A549 (cell line): ENCODE measurements around the gene CTRL. TPM values are rescaled to one million over a fixed set of nuclear protein-coding genes. Genes with fewer than 3 reads are reported as not detected.

Experiments used
- ATAC-seq, 2 experiments: fragments of 200-7000 bp in 1 of 2; fragments of >200 bp in 1 of 2; cut with Nextera tagmentation in 1 of 2; cut with Tn5 transposase in 1 of 2; 3 replicates each; pipeline versions ENCODE4 v1.8.0 to v1.9.1; 2018 to 2020; ENCODE audit warnings: mild to moderate bottlenecking in 1 of 2, moderate library complexity in 1 of 2
- CTCF ChIA-PET: fragments of 300-600 bp; sonication (Branson Sonifier 250); formaldehyde crosslinking; extraction: SDS; loops from one replicate; lab custom pipeline; 2021; ENCODE audit warnings: antibody characterized with exemption, inconsistent platforms; lab: Yijun Ruan, JAX
- POLR2A ChIA-PET: fragments of 350-600 bp; formaldehyde crosslinking; extraction: SDS; loops from one replicate; lab custom pipeline; 2021; ENCODE audit warnings: antibody characterized with exemption, inconsistent platforms; lab: Yijun Ruan, JAX
- DNase-seq, 2 experiments: peaks; one replicate each; pipeline versions ENCODE4 v3.0.0 to v3.0.0-alpha.2; 2011 to 2016; ENCODE audit warnings: low read depth in 1 of 2, low spot score in 1 of 2
- FAIRE-seq: peaks from 2 replicates; lab custom pipeline; 2011; peaks lifted over from hg19 to GRCh38; lab: Jason Lieb, UNC
- H3K27ac ChIP-seq, 2 experiments: fragments of >200 bp; sonication (Bioruptor Twin); formaldehyde crosslinking; 3 replicates each; pipeline ENCODE4 v1.5.1; 2016 to 2017
- H3K4me1 ChIP-seq: fragments of >200 bp; sonication (Bioruptor Twin); formaldehyde crosslinking; 3 replicates; pipeline ENCODE4 v1.6.1; 2016
- H3K4me2 ChIP-seq: fragments of >200 bp; sonication (Bioruptor Twin); formaldehyde crosslinking; 3 replicates; pipeline ENCODE4 v1.6.1; 2016
- H3K4me3 ChIP-seq: fragments of >200 bp; sonication (Bioruptor Twin); formaldehyde crosslinking; 3 replicates; pipeline ENCODE4 v1.5.1; 2016
- H3K9me3 ChIP-seq: fragments of >200 bp; sonication (Bioruptor Twin); formaldehyde crosslinking; 3 replicates; pipeline ENCODE4 v1.6.1; 2016
- JUN ChIP-seq, 2 experiments: fragments of >200 bp; sonication (Bioruptor Twin); formaldehyde crosslinking; IDR thresholded peaks; 2 replicates in 1 of 2; 3 replicates in 1 of 2; pipeline ENCODE4 v1.6.1; 2016 to 2017
- KDM1A ChIP-seq: fragments of 200-600 bp; sonication (generic); IDR thresholded peaks from 2 replicates; pipeline ENCODE4 v1.6.1; 2016; ENCODE audit warnings: low read depth, mild to moderate bottlenecking
- POLR2AphosphoS2 ChIP-seq: conservative IDR thresholded peaks from 2 replicates; pipeline ENCODE4 v1.6.1; 2012; ENCODE audit warnings: low read length, improper control_type of control experiment, inconsistent platforms
- RCOR1 ChIP-seq: fragments of 150-350 bp; IDR thresholded peaks from 2 replicates; pipeline ENCODE4 v1.6.1; 2014; ENCODE audit warnings: antibody characterized with exemption, low read length, low read depth
- SMC3 ChIP-seq: fragments of >200 bp; sonication (Bioruptor Twin); formaldehyde crosslinking; IDR thresholded peaks from 3 replicates; pipeline ENCODE4 v1.6.1; 2018; ENCODE audit warnings: inconsistent platforms
- ZC3H11A ChIP-seq: fragments of 450-650 bp; IDR thresholded peaks from 2 replicates; pipeline ENCODE4 v1.6.1; 2014; ENCODE audit warnings: antibody characterized with exemption, mild to moderate bottlenecking
- WGBS: methylation state at CpG from one replicate; pipeline ENCODE4 v1.1.6; 2017; ENCODE audit errors: missing lambda C conversion rate; 5-methylcytosine and 5-hydroxymethylcytosine counted together
- polyA plus RNA-seq, 4 experiments: library from polyadenylated mRNA; depleted of rRNA in 3 of 4; stranded (reverse); fragments of >200 nt; fragmentation: RNase III in 1 of 4; extraction: RNeasy Plus Mini Kit Qiagen cat#74134 plus additional on column Dnase treatment in 1 of 4; gene quantifications; 2 replicates in 3 of 4; 3 replicates in 1 of 4; pipeline ENCODE4 v1.2.3, GENCODE V29; 2011 to 2017
- small RNA-seq, 6 experiments: library from RNA; depleted of rRNA; stranded (forward); fragments of <200 nt; gene quantifications; one replicate each; pipeline ENCODE3, GENCODE V24; 2012
- TF ChIP-seq, protein P1 (sequence below): fragments of >200 bp; sonication (Bioruptor Twin); formaldehyde crosslinking; IDR thresholded peaks from 3 replicates; pipeline ENCODE4 v1.5.1; 2016
- TF ChIP-seq, protein P2 (sequence below): fragments of 200-600 bp; sonication (generic); IDR thresholded peaks from 2 replicates; pipeline ENCODE4 v1.6.1; 2016; ENCODE audit warnings: antibody characterized with exemption, mild to moderate bottlenecking, moderate library complexity

CTRL gene
- polyA plus RNA-seq, 2 of the 4 experiments (the other 2 are of a cell fraction), result 0.92 to 3.6 TPM

GRCh38 chr16:67880584-67880983 is 51.1 kb downstream of the CTRL start:
- CTCF ChIA-PET, result interaction anchor here (1.5 to 17.4 kb wide), 5 partner anchors 12 to 359 kb away, joined by 4 to 370 read pairs (median 44); partner anchors contain the start of genes CTRL, PSKH1 and PSMB10
- 93% methylated on average over 7 of the region's 13 CpGs for WGBS
- POLR2A ChIA-PET, result no interaction called here

GRCh38 chr16:67879936-67880335 is 51.7 kb downstream of the CTRL start:
- Histone ChIP-seq H3K4me3 (no peak overlapping the region), H3K4me2 (no peak overlapping the region), H3K9me3 (no peaks in the 10 kb centered on the region), H3K27ac (no peak overlapping the region), H3K4me1 (peaks cover 2% of the 10 kb centered on the region; the same call in 1 of the 3 replicates)
- no peak for DNase-seq
- WGBS, result 97% methylated on average over 2 of the region's 5 CpGs
- CTCF ChIA-PET, result interaction anchor here (1.1 to 17.4 kb wide), 5 partner anchors 8 to 359 kb away, joined by 3 to 370 read pairs (median 4); partner anchors contain the start of genes CTRL and PSMB10
- no peak for FAIRE-seq
- TF ChIP-seq ZC3H11A, result no peak
- POLR2A ChIA-PET, result no interaction called here
- no peak for ATAC-seq

More at GRCh38 chr16:67880584-67880983, 51.1 kb downstream of the CTRL start:
- FAIRE-seq (no peak), ATAC-seq (no peak), DNase-seq (no peak)
- Histone ChIP-seq H3K27ac (no peak overlapping the region), H3K4me2 (no peak overlapping the region), H3K9me3 (no peaks in the 10 kb centered on the region), H3K4me1 (peaks cover 8% of the 10 kb centered on the region; the same call in 1 of the 3 replicates), H3K4me3 (no peak overlapping the region)
- TF ChIP-seq, protein P1, sequence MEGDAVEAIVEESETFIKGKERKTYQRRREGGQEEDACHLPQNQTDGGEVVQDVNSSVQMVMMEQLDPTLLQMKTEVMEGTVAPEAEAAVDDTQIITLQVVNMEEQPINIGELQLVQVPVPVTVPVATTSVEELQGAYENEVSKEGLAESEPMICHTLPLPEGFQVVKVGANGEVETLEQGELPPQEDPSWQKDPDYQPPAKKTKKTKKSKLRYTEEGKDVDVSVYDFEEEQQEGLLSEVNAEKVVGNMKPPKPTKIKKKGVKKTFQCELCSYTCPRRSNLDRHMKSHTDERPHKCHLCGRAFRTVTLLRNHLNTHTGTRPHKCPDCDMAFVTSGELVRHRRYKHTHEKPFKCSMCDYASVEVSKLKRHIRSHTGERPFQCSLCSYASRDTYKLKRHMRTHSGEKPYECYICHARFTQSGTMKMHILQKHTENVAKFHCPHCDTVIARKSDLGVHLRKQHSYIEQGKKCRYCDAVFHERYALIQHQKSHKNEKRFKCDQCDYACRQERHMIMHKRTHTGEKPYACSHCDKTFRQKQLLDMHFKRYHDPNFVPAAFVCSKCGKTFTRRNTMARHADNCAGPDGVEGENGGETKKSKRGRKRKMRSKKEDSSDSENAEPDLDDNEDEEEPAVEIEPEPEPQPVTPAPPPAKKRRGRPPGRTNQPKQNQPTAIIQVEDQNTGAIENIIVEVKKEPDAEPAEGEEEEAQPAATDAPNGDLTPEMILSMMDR, result no peak
- TF ChIP-seq SMC3 (no peak), JUN (IDR thresholded peaks at IDR 0.05) (no peak), POLR2AphosphoS2 (no peak), KDM1A (no peak), RCOR1 (no peak)
- TF ChIP-seq, protein P2, sequence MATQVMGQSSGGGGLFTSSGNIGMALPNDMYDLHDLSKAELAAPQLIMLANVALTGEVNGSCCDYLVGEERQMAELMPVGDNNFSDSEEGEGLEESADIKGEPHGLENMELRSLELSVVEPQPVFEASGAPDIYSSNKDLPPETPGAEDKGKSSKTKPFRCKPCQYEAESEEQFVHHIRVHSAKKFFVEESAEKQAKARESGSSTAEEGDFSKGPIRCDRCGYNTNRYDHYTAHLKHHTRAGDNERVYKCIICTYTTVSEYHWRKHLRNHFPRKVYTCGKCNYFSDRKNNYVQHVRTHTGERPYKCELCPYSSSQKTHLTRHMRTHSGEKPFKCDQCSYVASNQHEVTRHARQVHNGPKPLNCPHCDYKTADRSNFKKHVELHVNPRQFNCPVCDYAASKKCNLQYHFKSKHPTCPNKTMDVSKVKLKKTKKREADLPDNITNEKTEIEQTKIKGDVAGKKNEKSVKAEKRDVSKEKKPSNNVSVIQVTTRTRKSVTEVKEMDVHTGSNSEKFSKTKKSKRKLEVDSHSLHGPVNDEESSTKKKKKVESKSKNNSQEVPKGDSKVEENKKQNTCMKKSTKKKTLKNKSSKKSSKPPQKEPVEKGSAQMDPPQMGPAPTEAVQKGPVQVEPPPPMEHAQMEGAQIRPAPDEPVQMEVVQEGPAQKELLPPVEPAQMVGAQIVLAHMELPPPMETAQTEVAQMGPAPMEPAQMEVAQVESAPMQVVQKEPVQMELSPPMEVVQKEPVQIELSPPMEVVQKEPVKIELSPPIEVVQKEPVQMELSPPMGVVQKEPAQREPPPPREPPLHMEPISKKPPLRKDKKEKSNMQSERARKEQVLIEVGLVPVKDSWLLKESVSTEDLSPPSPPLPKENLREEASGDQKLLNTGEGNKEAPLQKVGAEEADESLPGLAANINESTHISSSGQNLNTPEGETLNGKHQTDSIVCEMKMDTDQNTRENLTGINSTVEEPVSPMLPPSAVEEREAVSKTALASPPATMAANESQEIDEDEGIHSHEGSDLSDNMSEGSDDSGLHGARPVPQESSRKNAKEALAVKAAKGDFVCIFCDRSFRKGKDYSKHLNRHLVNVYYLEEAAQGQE, result no peak

Small RNA genes lying within 50 kb of the gene (small RNA-seq; reads per million reads assigned to genes)
- gene NRN1L, result 0 reads per million in 6 experiments

Other genes with a start within 250 kb of the CTRL start
- gene GFOD2, start 212.5 kb downstream of the CTRL start, polyA plus RNA-seq (2011; rRNA removed), result 10.3 and 11.0 TPM in 2 replicates
- 16.1 to 17.8 TPM (median 16.4 TPM) in 3 replicates for gene GFOD2, start 212.5 kb downstream of the CTRL start, polyA plus RNA-seq (2017; fragmentation: RNase III; extraction: RNeasy Plus Mini Kit Qiagen cat#74134 plus additional on column Dnase treatment)
- gene RANBP10, start 125.3 kb downstream of the CTRL start, polyA plus RNA-seq (2011; rRNA removed), result 9.8 and 11.1 TPM in 2 replicates
- 6.9 to 7.5 TPM (median 7.5 TPM) in 3 replicates for gene RANBP10, start 125.3 kb downstream of the CTRL start, polyA plus RNA-seq (2017; fragmentation: RNase III; extraction: RNeasy Plus Mini Kit Qiagen cat#74134 plus additional on column Dnase treatment)
- 0.68 and 0.78 TPM in 2 replicates for gene TSNAXIP1, start 125.0 kb downstream of the CTRL start, polyA plus RNA-seq (2011; rRNA removed)
- gene TSNAXIP1, start 125.0 kb downstream of the CTRL start, polyA plus RNA-seq (2017; fragmentation: RNase III; extraction: RNeasy Plus Mini Kit Qiagen cat#74134 plus additional on column Dnase treatment), result 0.97 to 1.2 TPM (median 1.1 TPM) in 3 replicates
- gene THAP11, start 89.5 kb downstream of the CTRL start, polyA plus RNA-seq (2011; rRNA removed), result 33.2 and 44.0 TPM in 2 replicates
- 27.2 to 30.9 TPM (median 30.0 TPM) in 3 replicates for gene THAP11, start 89.5 kb downstream of the CTRL start, polyA plus RNA-seq (2017; fragmentation: RNase III; extraction: RNeasy Plus Mini Kit Qiagen cat#74134 plus additional on column Dnase treatment)
- gene NUTF2, start 84.9 kb downstream of the CTRL start, polyA plus RNA-seq (2011; rRNA removed), result 168 and 209 TPM in 2 replicates
- 270 to 301 TPM (median 287 TPM) in 3 replicates for gene NUTF2, start 84.9 kb downstream of the CTRL start, polyA plus RNA-seq (2017; fragmentation: RNase III; extraction: RNeasy Plus Mini Kit Qiagen cat#74134 plus additional on column Dnase treatment)
- gene CENPT, start 84.2 kb downstream of the CTRL start, polyA plus RNA-seq (2011; rRNA removed), result 18.2 and 19.1 TPM in 2 replicates
- gene CENPT, start 84.2 kb downstream of the CTRL start, polyA plus RNA-seq (2017; fragmentation: RNase III; extraction: RNeasy Plus Mini Kit Qiagen cat#74134 plus additional on column Dnase treatment), result 35.9 to 40.3 TPM (median 36.9 TPM) in 3 replicates
- 21.0 and 35.3 TPM in 2 replicates for gene EDC4, start 58.8 kb downstream of the CTRL start, polyA plus RNA-seq (2011; rRNA removed)
- 54.9 to 60.4 TPM (median 58.1 TPM) in 3 replicates for gene EDC4, start 58.8 kb downstream of the CTRL start, polyA plus RNA-seq (2017; fragmentation: RNase III; extraction: RNeasy Plus Mini Kit Qiagen cat#74134 plus additional on column Dnase treatment)
- gene NRN1L, start 47.0 kb downstream of the CTRL start, polyA plus RNA-seq (2011; rRNA removed), result 0.22 and 0.34 TPM in 2 replicates
- gene NRN1L, start 47.0 kb downstream of the CTRL start, polyA plus RNA-seq (2017; fragmentation: RNase III; extraction: RNeasy Plus Mini Kit Qiagen cat#74134 plus additional on column Dnase treatment), result not detected in 3 replicates
- gene PSKH1, start 38.6 kb downstream of the CTRL start, polyA plus RNA-seq (2011; rRNA removed), result 15.1 and 18.2 TPM in 2 replicates
- 14.6 to 15.8 TPM (median 15.7 TPM) in 3 replicates for gene PSKH1, start 38.6 kb downstream of the CTRL start, polyA plus RNA-seq (2017; fragmentation: RNase III; extraction: RNeasy Plus Mini Kit Qiagen cat#74134 plus additional on column Dnase treatment)
- 11.0 and 11.3 TPM in 2 replicates for gene PSMB10, start 5.0 kb upstream of the CTRL start, polyA plus RNA-seq (2011; rRNA removed)
- 51.9 to 53.5 TPM (median 52.4 TPM) in 3 replicates for gene PSMB10, start 5.0 kb upstream of the CTRL start, polyA plus RNA-seq (2017; fragmentation: RNase III; extraction: RNeasy Plus Mini Kit Qiagen cat#74134 plus additional on column Dnase treatment)
- gene LCAT, start 12.3 kb upstream of the CTRL start, polyA plus RNA-seq (2011; rRNA removed), result 1.7 and 2.6 TPM in 2 replicates
- 8.4 to 11.2 TPM (median 10.0 TPM) in 3 replicates for gene LCAT, start 12.3 kb upstream of the CTRL start, polyA plus RNA-seq (2017; fragmentation: RNase III; extraction: RNeasy Plus Mini Kit Qiagen cat#74134 plus additional on column Dnase treatment)
- gene SLC12A4, start 36.8 kb upstream of the CTRL start, polyA plus RNA-seq (2011; rRNA removed), result 18.2 and 19.5 TPM in 2 replicates
- 32.6 to 34.7 TPM (median 33.2 TPM) in 3 replicates for gene SLC12A4, start 36.8 kb upstream of the CTRL start, polyA plus RNA-seq (2017; fragmentation: RNase III; extraction: RNeasy Plus Mini Kit Qiagen cat#74134 plus additional on column Dnase treatment)
- not detected in 2 replicates for gene DPEP3, start 48.6 kb upstream of the CTRL start, polyA plus RNA-seq (2011; rRNA removed)
- gene DPEP3, start 48.6 kb upstream of the CTRL start, polyA plus RNA-seq (2017; fragmentation: RNase III; extraction: RNeasy Plus Mini Kit Qiagen cat#74134 plus additional on column Dnase treatment), result not detected in 3 replicates
- not detected in 2 replicates for gene DPEP2, start 67.6 kb upstream of the CTRL start, polyA plus RNA-seq (2011; rRNA removed)
- not detected in 3 replicates for gene DPEP2, start 67.6 kb upstream of the CTRL start, polyA plus RNA-seq (2017; fragmentation: RNase III; extraction: RNeasy Plus Mini Kit Qiagen cat#74134 plus additional on column Dnase treatment)
- gene DPEP2NB, start 84.0 kb upstream of the CTRL start, polyA plus RNA-seq (2011; rRNA removed), result not detected in 2 replicates
- not detected in 3 replicates for gene DPEP2NB, start 84.0 kb upstream of the CTRL start, polyA plus RNA-seq (2017; fragmentation: RNase III; extraction: RNeasy Plus Mini Kit Qiagen cat#74134 plus additional on column Dnase treatment)
- gene DDX28, start 91.4 kb upstream of the CTRL start, polyA plus RNA-seq (2011; rRNA removed), result 14.0 and 18.3 TPM in 2 replicates
- 13.8 to 14.9 TPM (median 14.6 TPM) in 3 replicates for gene DDX28, start 91.4 kb upstream of the CTRL start, polyA plus RNA-seq (2017; fragmentation: RNase III; extraction: RNeasy Plus Mini Kit Qiagen cat#74134 plus additional on column Dnase treatment)
- gene DUS2, start 91.4 kb upstream of the CTRL start, polyA plus RNA-seq (2011; rRNA removed), result 20.7 and 21.5 TPM in 2 replicates
- 20.8 to 22.8 TPM (median 21.7 TPM) in 3 replicates for gene DUS2, start 91.4 kb upstream of the CTRL start, polyA plus RNA-seq (2017; fragmentation: RNase III; extraction: RNeasy Plus Mini Kit Qiagen cat#74134 plus additional on column Dnase treatment)
- 23.9 and 32.4 TPM in 2 replicates for gene NFATC3, start 153.5 kb upstream of the CTRL start, polyA plus RNA-seq (2011; rRNA removed)
- gene NFATC3, start 153.5 kb upstream of the CTRL start, polyA plus RNA-seq (2017; fragmentation: RNase III; extraction: RNeasy Plus Mini Kit Qiagen cat#74134 plus additional on column Dnase treatment), result 11.8 to 13.3 TPM (median 12.5 TPM) in 3 replicates